ENCODE measurements around the gene HTRA1.

DNA sequence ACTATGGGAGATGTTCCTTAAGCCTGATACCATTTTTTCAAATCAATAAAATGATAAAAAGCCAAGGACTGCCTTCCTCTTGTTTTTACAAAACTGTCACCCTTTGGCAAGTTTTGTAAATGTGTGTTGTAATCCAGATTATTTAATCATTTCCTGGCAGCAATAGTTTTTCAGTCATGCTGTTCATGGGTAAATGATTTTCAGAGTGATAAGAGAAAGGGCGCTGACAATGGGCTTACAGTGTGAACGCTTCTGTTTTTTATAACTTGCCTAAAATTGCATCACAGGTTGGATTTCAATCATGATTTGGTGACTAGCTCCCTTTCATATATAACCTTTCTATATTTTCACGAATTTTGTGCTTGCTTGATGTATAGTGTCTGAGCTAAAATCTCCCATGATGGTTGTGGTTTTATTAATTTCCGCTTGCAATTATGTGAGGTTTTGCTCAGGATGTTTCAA lies 80.2 kb downstream of the HTRA1 start:
- TF ChIP-seq, protein P1, sequence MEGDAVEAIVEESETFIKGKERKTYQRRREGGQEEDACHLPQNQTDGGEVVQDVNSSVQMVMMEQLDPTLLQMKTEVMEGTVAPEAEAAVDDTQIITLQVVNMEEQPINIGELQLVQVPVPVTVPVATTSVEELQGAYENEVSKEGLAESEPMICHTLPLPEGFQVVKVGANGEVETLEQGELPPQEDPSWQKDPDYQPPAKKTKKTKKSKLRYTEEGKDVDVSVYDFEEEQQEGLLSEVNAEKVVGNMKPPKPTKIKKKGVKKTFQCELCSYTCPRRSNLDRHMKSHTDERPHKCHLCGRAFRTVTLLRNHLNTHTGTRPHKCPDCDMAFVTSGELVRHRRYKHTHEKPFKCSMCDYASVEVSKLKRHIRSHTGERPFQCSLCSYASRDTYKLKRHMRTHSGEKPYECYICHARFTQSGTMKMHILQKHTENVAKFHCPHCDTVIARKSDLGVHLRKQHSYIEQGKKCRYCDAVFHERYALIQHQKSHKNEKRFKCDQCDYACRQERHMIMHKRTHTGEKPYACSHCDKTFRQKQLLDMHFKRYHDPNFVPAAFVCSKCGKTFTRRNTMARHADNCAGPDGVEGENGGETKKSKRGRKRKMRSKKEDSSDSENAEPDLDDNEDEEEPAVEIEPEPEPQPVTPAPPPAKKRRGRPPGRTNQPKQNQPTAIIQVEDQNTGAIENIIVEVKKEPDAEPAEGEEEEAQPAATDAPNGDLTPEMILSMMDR (conservative IDR thresholded peaks at IDR 0.05; ENCODE audit: low read depth, low read length) = no peak
- TF ChIP-seq EZH2phosphoT487 (IDR thresholded peaks at IDR 0.05; ENCODE audit: borderline replicate concordance, low read length) = no peak
- no peak for TF ChIP-seq EZH2 (IDR thresholded peaks at IDR 0.05; ENCODE audit: low read length, unreplicated experiment)
